CD4-positive, alpha-beta T cell treated with Interleukin-6 for 4 hours (primary cell): ENCODE measurements around the gene ZC3H10.

ENCODE experiments used
- DNase-seq: peaks from one replicate; pipeline ENCODE4 v3.0.0-alpha.2; 2020; ENCODE audit warnings: mixed read lengths

The ZC3H10 gene

GRCh38 chr12:56128670-56129205, 10.7 kb downstream of the ZC3H10 start:
- DNase-seq = no peak

GRCh38 chr12:56129206-56129941, 11.3 kb downstream of the ZC3H10 start:
- DNase-seq = peak; percentile 82

- no peak for DNase-seq
Observed at GRCh38 chr12:56129942-56130495, 12.0 kb downstream of the ZC3H10 start.

GRCh38 chr12:56130876-56131275, 12.8 kb downstream of the ZC3H10 start:
- no peak for DNase-seq

- no peak for DNase-seq
Observed at GRCh38 chr12:56134897-56135296, 16.8 kb downstream of the ZC3H10 start.

- no peak for DNase-seq
Observed at GRCh38 chr12:56137853-56138571, 19.9 kb downstream of the ZC3H10 start.

GRCh38 chr12:56141946-56142784, 24.1 kb downstream of the ZC3H10 start:
- DNase-seq = no peak

- DNase-seq = peak; percentile 58
Observed at GRCh38 chr12:56143217-56143616, 25.2 kb downstream of the ZC3H10 start.

- DNase-seq = no peak
Observed at GRCh38 chr12:56143870-56144269, 25.8 kb downstream of the ZC3H10 start.

- DNase-seq = no peak
Observed at GRCh38 chr12:56145217-56145616, 27.2 kb downstream of the ZC3H10 start.

GRCh38 chr12:56146492-56147460, 28.7 kb downstream of the ZC3H10 start:
- no peak for DNase-seq

GRCh38 chr12:56150563-56150962, 32.5 kb downstream of the ZC3H10 start:
- no peak for DNase-seq

GRCh38 chr12:56151672-56152131, 33.6 kb downstream of the ZC3H10 start:
- DNase-seq = peak; percentile 77

GRCh38 chr12:56152132-56152755, 34.2 kb downstream of the ZC3H10 start, which contains the start of gene MYL6B:
MYL6B (plus strand) TSS chr12:56152587; CDS start chr12:56153919, 1,332 bp downstream.
- peak; percentile 96 for DNase-seq

GRCh38 chr12:56152756-56153677, 35.0 kb downstream of the ZC3H10 start:
- no peak for DNase-seq

GRCh38 chr12:56153678-56154065, 35.6 kb downstream of the ZC3H10 start:
- no peak for DNase-seq

GRCh38 chr12:56154246-56154771, 36.2 kb downstream of the ZC3H10 start:
- no peak for DNase-seq

GRCh38 chr12:56154818-56155217, 36.8 kb downstream of the ZC3H10 start:
- DNase-seq = no peak

- DNase-seq = no peak
Observed at GRCh38 chr12:56155256-56155845, 37.3 kb downstream of the ZC3H10 start.
